HG03159 (cell line): Measurements from ENCODE around the gene RNF217.
A peak's percentile ranks its signal among the peaks of the same experiment; 100 is the strongest.
"Not testable (repeated sequence)": the region's sequence is repeated elsewhere in the genome, so short reads cannot be mapped to it uniquely, and the experiment has no call there.

Experiments used
- ATAC-seq: cut with Tn5 transposase; IDR thresholded peaks from one replicate; pipeline ENCODE4 v1.9.1; 2021; ENCODE audit warnings: mild to moderate bottlenecking, moderate library complexity; ENCODE audit not compliant: unreplicated experiment

The RNF217 gene

GRCh38 chr6:124961777-124962638 is at the start of gene RNF217:
Gene RNF217 (plus strand): TSS chr6:124962437. CDS start chr6:124962545, 108 bp downstream.
- ATAC-seq, result no peak

GRCh38 chr6:124913056-124913455 is 49.2 kb upstream of the RNF217 start:
- no peak for ATAC-seq

GRCh38 chr6:124917769-124918168 is 44.5 kb upstream of the RNF217 start:
- ATAC-seq, result no peak

- ATAC-seq, result not testable (repeated sequence)
Measured at GRCh38 chr6:124919703-124920102, 42.5 kb upstream of the RNF217 start.

- no peak for ATAC-seq
Measured at GRCh38 chr6:124924333-124924759, 37.9 kb upstream of the RNF217 start.

- no peak for ATAC-seq
Measured at GRCh38 chr6:124926435-124926834, 35.8 kb upstream of the RNF217 start.

- no peak for ATAC-seq
Measured at GRCh38 chr6:124927806-124928205, 34.4 kb upstream of the RNF217 start.

- no peak for ATAC-seq
Measured at GRCh38 chr6:124928851-124929250, 33.4 kb upstream of the RNF217 start.

GRCh38 chr6:124937645-124938044 is 24.6 kb upstream of the RNF217 start:
- no peak for ATAC-seq

GRCh38 chr6:124941259-124941658 is 21.0 kb upstream of the RNF217 start:
- ATAC-seq, result peak; percentile 69

- ATAC-seq, result no peak
Measured at GRCh38 chr6:124943658-124944057, 18.6 kb upstream of the RNF217 start.

- no peak for ATAC-seq
Measured at GRCh38 chr6:124947971-124948451, 14.2 kb upstream of the RNF217 start.

GRCh38 chr6:124949706-124950105 is 12.5 kb upstream of the RNF217 start:
- ATAC-seq, result no peak

GRCh38 chr6:124953808-124954207 is 8.4 kb upstream of the RNF217 start:
- ATAC-seq, result no peak

- ATAC-seq, result no peak
Measured at GRCh38 chr6:124955108-124955856, 7.0 kb upstream of the RNF217 start.

GRCh38 chr6:124956018-124956417 is 6.2 kb upstream of the RNF217 start:
- no peak for ATAC-seq

- no peak for ATAC-seq
Measured at GRCh38 chr6:124958149-124958548, 4.1 kb upstream of the RNF217 start.

- ATAC-seq, result no peak
Measured at GRCh38 chr6:124958759-124959354, 3.4 kb upstream of the RNF217 start.

GRCh38 chr6:124960757-124961463 is 1.3 kb upstream of the RNF217 start:
- ATAC-seq, result no peak

GRCh38 chr6:124961464-124961776 is 817 bp upstream of the RNF217 start:
- ATAC-seq, result no peak
